Measurements from ENCODE around the gene SDR9C7. TPM values are rescaled to one million over a fixed set of nuclear protein-coding genes. Genes with fewer than 3 reads are reported as not detected.
"Not testable (repeated sequence)": the region's sequence is repeated elsewhere in the genome, so short reads cannot be mapped to it uniquely, and the experiment has no call there.

Gene SDR9C7
- total RNA-seq, 2 experiments from 2014 or later: not detected

DNA sequence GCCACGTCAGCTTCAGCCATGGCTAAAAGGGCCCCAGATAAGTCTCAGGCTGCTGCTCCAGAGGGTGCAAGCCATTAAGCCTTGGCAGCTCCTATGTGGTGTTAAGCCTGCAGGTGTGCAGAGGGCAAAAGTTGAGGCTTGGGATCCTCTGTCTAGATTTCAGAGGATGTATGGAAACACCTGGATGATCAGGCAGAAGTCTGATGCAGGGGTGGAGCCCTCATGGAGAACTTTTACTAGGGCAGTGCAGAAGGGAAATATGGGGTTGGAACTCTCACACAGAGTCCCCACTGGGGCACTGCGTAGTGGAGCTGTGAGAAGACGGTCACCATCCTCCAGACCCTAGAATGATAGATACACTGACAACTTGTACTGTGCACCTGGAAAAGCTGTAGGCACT is 47.9 kb downstream of the SDR9C7 start:
- POLR2A ChIA-PET: no interaction called here
- H3K79me2 ChIP-seq (ENCODE audit: insufficient read depth, low read depth, low read length): no peaks in the 10 kb centered on the region
- H2AFZ ChIP-seq (ENCODE audit: low read length): no peak overlapping the region
- no peaks in the 10 kb centered on the region for H3K4me1 ChIP-seq (ENCODE audit: insufficient read depth, low read length, poor library complexity, severe bottlenecking)
- H3K9me2 ChIP-seq (ENCODE audit: insufficient read depth, low read length): no peaks in the 10 kb centered on the region
- TF ChIP-seq, protein P1, sequence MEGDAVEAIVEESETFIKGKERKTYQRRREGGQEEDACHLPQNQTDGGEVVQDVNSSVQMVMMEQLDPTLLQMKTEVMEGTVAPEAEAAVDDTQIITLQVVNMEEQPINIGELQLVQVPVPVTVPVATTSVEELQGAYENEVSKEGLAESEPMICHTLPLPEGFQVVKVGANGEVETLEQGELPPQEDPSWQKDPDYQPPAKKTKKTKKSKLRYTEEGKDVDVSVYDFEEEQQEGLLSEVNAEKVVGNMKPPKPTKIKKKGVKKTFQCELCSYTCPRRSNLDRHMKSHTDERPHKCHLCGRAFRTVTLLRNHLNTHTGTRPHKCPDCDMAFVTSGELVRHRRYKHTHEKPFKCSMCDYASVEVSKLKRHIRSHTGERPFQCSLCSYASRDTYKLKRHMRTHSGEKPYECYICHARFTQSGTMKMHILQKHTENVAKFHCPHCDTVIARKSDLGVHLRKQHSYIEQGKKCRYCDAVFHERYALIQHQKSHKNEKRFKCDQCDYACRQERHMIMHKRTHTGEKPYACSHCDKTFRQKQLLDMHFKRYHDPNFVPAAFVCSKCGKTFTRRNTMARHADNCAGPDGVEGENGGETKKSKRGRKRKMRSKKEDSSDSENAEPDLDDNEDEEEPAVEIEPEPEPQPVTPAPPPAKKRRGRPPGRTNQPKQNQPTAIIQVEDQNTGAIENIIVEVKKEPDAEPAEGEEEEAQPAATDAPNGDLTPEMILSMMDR (conservative IDR thresholded peaks at IDR 0.05; ENCODE audit: low read length): no peak
- no peak for TF ChIP-seq EZH2phosphoT487 (IDR thresholded peaks at IDR 0.05; ENCODE audit: borderline replicate concordance, low read depth, low read length)
- H3K9me3 ChIP-seq (ENCODE audit: low read length): peaks cover 8% of the 10 kb centered on the region; the same call in 1 of the 2 replicates
- H3K36me3 ChIP-seq (ENCODE audit: insufficient read depth, low read length): no peaks in the 10 kb centered on the region
- H3K27ac ChIP-seq (ENCODE audit: low read depth, low read length, poor library complexity, severe bottlenecking): no peak overlapping the region
- no peaks in the 10 kb centered on the region for H4K20me1 ChIP-seq (ENCODE audit: insufficient read depth, low read length)
- no peak for DNase-seq (ENCODE audit: low spot score)
- no peak overlapping the region for H3K4me3 ChIP-seq (ENCODE audit: low read depth, low read length, poor library complexity, severe bottlenecking)
- H3K4me2 ChIP-seq (ENCODE audit: low read length): no peak overlapping the region
- CTCF ChIA-PET (ENCODE audit: unreplicated experiment): no interaction called here
- no TSS peak for BruUV-seq (replicated peaks)
- intact Hi-C loops (cut with micrococcal nuclease; ENCODE audit: unreplicated experiment): no loop called here

DNA sequence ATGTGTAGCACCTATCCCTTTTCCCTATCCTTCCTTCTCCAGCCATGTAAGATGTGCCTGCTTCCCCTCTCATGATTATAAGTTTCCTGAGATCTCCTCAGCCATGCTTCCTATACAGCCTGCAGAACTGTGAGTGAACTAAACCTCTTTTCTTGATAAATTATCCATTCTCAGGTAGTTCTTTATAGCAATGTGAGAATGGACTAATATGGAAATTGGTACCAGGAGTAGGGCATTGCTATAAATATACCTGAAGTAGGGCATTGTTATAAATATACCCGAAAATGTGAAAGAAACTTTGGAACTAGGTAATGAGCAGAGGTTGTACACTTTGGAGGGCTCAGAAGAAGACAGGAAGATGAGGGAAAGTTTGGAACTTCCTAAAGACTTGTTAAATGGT is 48.9 kb downstream of the SDR9C7 start:
- no peak overlapping the region for H3K4me3 ChIP-seq (ENCODE audit: low read depth, low read length, poor library complexity, severe bottlenecking)
- H3K4me1 ChIP-seq (ENCODE audit: insufficient read depth, low read length, poor library complexity, severe bottlenecking): no peaks in the 10 kb centered on the region
- intact Hi-C loops (cut with micrococcal nuclease; ENCODE audit: unreplicated experiment): no loop called here
- no peak overlapping the region for H3K4me2 ChIP-seq (ENCODE audit: low read length)
- TF ChIP-seq EZH2phosphoT487 (IDR thresholded peaks at IDR 0.05; ENCODE audit: borderline replicate concordance, low read depth, low read length): no peak
- TF ChIP-seq, protein P1 (conservative IDR thresholded peaks at IDR 0.05; ENCODE audit: low read length): no peak
- no peak overlapping the region for H2AFZ ChIP-seq (ENCODE audit: low read length)
- DNase-seq (ENCODE audit: low spot score): no peak
- no TSS peak for BruUV-seq (replicated peaks)
- CTCF ChIA-PET (ENCODE audit: unreplicated experiment): no interaction called here
- no peaks in the 10 kb centered on the region for H3K79me2 ChIP-seq (ENCODE audit: insufficient read depth, low read depth, low read length)
- H3K36me3 ChIP-seq (ENCODE audit: insufficient read depth, low read length): no peaks in the 10 kb centered on the region
- POLR2A ChIA-PET: no interaction called here
- H3K9me2 ChIP-seq (ENCODE audit: insufficient read depth, low read length): no peaks in the 10 kb centered on the region
- H3K9me3 ChIP-seq (ENCODE audit: low read length): peaks cover 8% of the 10 kb centered on the region; the same call in 1 of the 2 replicates
- no peak overlapping the region for H3K27ac ChIP-seq (ENCODE audit: low read depth, low read length, poor library complexity, severe bottlenecking)
- H4K20me1 ChIP-seq (ENCODE audit: insufficient read depth, low read length): no peaks in the 10 kb centered on the region

DNA sequence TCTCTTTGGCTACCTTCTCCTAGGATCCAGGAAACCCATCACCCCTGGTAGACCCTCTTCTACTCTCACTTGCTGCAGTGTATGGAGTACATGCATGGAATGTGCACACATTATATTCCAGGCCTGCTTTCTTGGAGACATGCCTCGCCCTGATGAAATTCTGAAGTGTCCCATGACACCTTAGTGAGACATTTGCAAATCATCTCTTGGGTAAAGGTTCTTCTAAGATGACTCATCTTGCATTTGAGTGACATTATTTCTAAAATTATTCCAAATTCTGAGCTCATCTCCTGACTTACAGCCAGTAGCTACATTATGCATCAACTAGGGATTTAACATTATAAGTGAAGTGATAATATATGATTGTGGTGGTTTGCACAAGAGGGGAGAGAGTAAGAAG is 49.8 kb downstream of the SDR9C7 start:
- Histone ChIP-seq H3K4me2 (ENCODE audit: low read length) (no peak overlapping the region), H3K9me3 (ENCODE audit: low read length) (peaks cover 8% of the 10 kb centered on the region; the same call in 1 of the 2 replicates), H3K4me1 (ENCODE audit: insufficient read depth, low read length, poor library complexity, severe bottlenecking) (no peaks in the 10 kb centered on the region), H3K79me2 (ENCODE audit: insufficient read depth, low read depth, low read length) (no peaks in the 10 kb centered on the region), H4K20me1 (ENCODE audit: insufficient read depth, low read length) (no peaks in the 10 kb centered on the region), H3K9me2 (ENCODE audit: insufficient read depth, low read length) (no peaks in the 10 kb centered on the region), H3K36me3 (ENCODE audit: insufficient read depth, low read length) (no peaks in the 10 kb centered on the region), H3K27ac (ENCODE audit: low read depth, low read length, poor library complexity, severe bottlenecking) (no peak overlapping the region), H3K4me3 (ENCODE audit: low read depth, low read length, poor library complexity, severe bottlenecking) (no peak overlapping the region), H2AFZ (ENCODE audit: low read length) (no peak overlapping the region)
- no peak for DNase-seq (ENCODE audit: low spot score)
- BruUV-seq (replicated peaks): no TSS peak
- CTCF ChIA-PET (ENCODE audit: unreplicated experiment): no interaction called here
- POLR2A ChIA-PET: no interaction called here
- TF ChIP-seq EZH2phosphoT487 (IDR thresholded peaks at IDR 0.05; ENCODE audit: borderline replicate concordance, low read depth, low read length): no peak
- TF ChIP-seq, protein P1 (conservative IDR thresholded peaks at IDR 0.05; ENCODE audit: low read length): no peak
- intact Hi-C loops (cut with micrococcal nuclease; ENCODE audit: unreplicated experiment): no loop called here

DNA sequence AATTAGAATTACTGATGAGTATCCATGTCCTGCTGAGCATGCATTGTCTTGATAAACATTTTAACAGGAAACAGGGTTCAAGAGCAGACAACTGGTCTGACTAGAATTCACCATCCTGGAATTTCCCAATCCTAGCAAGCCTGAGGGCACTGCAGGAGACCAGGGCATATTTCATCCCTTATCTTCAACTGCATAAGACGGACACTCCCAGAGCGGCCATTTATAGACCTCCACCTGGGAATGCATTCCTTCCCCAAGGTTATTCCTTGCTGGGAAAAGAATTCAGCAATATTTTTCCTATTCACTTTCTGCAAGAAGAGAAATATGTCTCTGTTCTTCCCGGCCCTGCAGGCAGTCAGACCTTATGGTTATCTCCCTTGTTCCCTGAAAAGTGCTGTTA is 51.8 kb downstream of the SDR9C7 start:
- H3K9me2 ChIP-seq (ENCODE audit: insufficient read depth, low read length); H3K4me3 ChIP-seq (ENCODE audit: low read depth, low read length, poor library complexity, severe bottlenecking); H3K9me3 ChIP-seq (ENCODE audit: low read length); DNase-seq (ENCODE audit: low spot score); H3K4me1 ChIP-seq (ENCODE audit: insufficient read depth, low read length, poor library complexity, severe bottlenecking); H2AFZ ChIP-seq (ENCODE audit: low read length); POLR2A ChIA-PET; H3K36me3 ChIP-seq (ENCODE audit: insufficient read depth, low read length); H3K27ac ChIP-seq (ENCODE audit: low read depth, low read length, poor library complexity, severe bottlenecking); intact Hi-C loops (cut with micrococcal nuclease; ENCODE audit: unreplicated experiment); H3K79me2 ChIP-seq (ENCODE audit: insufficient read depth, low read depth, low read length); H3K4me2 ChIP-seq (ENCODE audit: low read length); H4K20me1 ChIP-seq (ENCODE audit: insufficient read depth, low read length); CTCF ChIA-PET (ENCODE audit: unreplicated experiment); BruUV-seq (replicated peaks): not testable (repeated sequence)

All from OCI-LY7 (cell line).